Activated gamma-delta T cell treated with anti-CD3 and anti-CD28 coated beads, Interleukin-2, amount 50 U/mL, for 16 hours (primary cell): ENCODE data around the gene ZFP36L1.

ENCODE experiments used
- DNase-seq: peaks from one replicate; pipeline ENCODE4 v3.0.0-alpha.2; 2020; ENCODE audit warnings: low read depth

The ZFP36L1 gene

GRCh38 chr14:68738559-68738958, 54.3 kb downstream of the ZFP36L1 start:
- no peak for DNase-seq
